GM18951 (cell line): ENCODE measurements around the gene NLRP1.

Source experiments
- POLR2A ChIP-seq: IDR thresholded peaks from 4 replicates; pipeline ENCODE4 v1.6.1; 2011; ENCODE audit warnings: mild to moderate bottlenecking; ENCODE audit not compliant: insufficient read length, insufficient read depth; ENCODE audit errors: extremely low read depth
- in situ Hi-C: fragments of 300-500 bp; cut with MboI; formaldehyde crosslinking; loops from one replicate; pipeline ENCODE4 v1.12.0; 2022; ENCODE audit warnings: low sequenced_read_pairs, mixed read lengths, inconsistent platforms; ENCODE audit not compliant: unreplicated experiment

The NLRP1 gene

DNA sequence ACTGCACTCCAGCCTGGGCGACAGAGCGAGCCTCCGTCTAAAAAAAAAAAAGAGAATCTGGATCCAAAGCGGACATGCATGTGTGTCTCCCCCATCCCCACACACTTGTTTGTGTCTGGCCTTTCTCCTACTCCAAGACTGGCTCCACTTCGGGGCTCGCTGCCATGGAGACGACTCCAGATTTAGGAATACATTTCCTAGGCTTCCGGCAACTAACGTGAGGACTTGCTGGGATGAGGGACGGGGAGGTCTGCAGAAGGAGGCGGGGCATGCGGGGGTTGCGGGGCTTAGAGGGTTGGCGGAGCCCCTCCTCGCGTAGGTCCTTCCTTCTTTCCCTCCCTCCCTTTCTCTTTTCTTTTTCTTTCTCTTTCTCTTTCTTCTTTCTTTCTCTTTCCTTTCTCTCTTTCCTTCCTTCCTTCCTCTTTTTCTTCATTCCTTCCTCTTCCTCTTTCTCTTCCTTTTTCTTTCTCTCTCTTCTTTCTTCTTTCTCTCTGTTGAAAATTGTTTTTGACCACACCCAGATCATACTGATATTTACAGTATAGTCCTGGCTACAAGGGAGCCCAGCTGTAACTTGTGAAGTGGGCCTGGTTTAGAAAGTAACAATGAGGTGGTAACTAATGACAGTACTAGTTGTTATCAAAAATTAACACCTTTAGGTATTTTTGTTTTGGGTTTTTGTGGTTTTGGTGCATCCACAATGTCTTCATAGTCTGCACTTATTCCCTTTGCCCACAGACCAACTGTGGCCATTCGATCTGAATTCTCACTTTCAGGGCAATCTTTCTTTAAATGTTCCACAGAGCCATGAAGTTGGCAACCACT lies 72.7 kb downstream of the NLRP1 start:
- TF ChIP-seq POLR2A, result no peak
- in situ Hi-C loops, result no loop called here

DNA sequence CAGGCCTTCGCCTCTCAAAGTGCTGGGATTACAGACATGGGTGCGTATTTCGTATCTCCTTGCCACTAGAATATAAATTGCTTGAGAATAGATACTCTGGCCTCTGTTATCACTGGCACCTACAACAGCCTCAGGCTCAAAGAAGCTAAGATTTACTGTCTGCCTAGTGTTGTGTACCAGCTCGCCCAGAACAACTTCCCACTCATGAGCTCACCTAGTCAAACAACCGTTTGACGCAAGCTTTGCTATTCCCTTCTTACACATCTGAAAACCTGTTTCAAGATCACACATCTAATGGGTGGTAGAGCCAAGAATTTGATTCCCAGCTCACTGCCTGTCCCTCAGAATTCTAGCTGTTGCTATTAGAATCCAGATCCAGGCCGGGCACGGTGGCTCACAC lies 73.5 kb downstream of the NLRP1 start:
- TF ChIP-seq POLR2A, result no peak
- in situ Hi-C loops, result no loop called here

DNA sequence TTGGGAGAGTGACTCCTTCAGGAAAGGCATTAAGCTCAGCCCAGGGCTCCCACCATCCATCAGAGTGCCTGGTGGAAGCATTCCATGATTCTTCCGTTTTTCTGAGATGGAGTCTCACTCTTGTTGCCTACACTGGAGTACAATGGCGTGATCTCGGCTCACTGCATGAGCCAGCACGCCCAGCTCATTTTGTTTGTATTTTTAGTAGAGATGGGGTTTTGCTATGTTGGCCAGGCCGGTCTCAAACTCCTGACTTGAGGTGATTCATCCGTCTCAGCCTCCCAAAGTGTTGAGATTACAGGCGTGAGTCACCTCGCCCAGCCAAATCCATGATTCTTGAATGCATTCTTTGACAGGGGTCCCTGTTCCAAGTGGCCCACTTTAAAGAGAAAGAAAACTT lies 74.8 kb downstream of the NLRP1 start:
- no peak for TF ChIP-seq POLR2A
- in situ Hi-C loops, result no loop called here

DNA sequence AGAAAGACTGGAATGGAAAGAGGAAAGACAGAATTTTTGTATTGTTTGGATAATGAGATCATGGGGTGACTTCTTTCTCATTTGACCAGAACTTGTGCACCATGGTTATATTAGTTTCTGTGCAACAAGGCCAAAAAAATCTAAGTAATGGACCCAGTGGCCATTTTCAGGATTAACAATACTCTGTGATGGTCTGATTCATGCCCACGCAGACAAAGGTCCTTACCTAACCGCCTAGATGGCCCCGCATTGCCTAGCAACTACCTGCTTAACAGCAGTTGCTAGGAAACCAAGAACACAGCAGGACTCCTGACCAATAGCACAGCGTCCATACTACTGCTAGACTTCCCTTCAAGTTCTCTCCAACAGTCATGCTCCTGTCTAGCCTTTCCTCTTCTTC lies 75.5 kb downstream of the NLRP1 start:
- in situ Hi-C loops, result no loop called here
- no peak for TF ChIP-seq POLR2A

DNA sequence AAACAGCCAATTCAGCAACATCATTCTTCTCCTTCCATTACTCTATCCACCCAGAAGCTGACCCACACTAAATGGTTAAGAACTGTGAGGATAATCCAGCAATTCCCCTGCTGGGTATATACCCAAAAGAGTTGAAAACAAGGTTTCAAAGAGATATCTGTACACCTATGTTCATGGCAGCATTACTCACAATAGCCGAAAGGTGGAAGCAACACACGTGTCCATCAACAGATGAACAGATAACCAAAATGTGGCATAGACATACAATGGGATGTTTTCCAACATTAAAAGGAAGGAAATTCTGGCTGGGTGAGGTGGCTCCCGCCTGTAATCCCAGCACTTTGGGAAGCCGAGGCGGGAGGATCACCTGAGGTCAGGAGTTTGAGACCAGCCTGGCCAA lies 78.0 kb downstream of the NLRP1 start:
- TF ChIP-seq POLR2A, result no peak
- in situ Hi-C loops, result no loop called here

DNA sequence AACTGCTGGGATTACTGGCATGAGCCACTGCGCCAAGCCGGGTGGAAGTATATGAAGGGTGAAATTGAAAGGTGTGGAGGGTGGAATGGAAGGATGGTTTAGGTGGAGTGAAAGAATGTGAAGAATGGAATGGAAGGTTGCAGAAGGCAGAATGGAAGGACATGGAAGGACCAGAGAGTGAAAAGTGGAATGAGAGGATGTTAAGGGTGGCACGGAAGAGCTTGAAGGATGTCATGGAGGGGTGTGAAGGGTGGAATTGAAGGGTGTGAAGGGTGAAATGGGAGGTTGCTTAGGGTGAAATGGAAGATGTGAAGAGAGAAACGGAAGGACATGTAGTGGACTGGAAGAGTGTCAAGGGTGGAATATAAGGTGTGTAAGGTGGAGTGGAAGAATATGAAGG lies 81.8 kb downstream of the NLRP1 start:
- in situ Hi-C loops, result no loop called here
- TF ChIP-seq POLR2A, result no peak

DNA sequence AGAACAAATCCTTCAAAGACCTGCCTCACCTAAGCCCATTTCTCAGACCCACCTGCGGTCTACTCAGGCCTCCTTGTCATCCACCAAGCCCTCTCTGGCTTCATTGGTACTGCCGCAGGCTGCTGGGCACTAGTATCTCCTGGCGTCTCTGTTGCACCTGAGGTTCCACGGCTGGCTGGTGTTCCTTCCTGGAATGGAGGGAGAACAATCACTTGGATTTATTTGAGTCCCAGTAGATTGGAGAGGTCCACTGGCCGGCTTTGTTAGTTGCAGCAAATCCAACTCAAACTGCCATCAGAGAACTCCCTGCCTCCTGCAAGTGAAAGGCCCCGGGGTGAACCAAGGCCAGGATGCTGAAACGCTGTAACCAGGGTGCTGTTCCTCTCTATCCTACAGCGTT lies 82.6 kb downstream of the NLRP1 start:
- in situ Hi-C loops, result no loop called here
- no peak for TF ChIP-seq POLR2A

DNA sequence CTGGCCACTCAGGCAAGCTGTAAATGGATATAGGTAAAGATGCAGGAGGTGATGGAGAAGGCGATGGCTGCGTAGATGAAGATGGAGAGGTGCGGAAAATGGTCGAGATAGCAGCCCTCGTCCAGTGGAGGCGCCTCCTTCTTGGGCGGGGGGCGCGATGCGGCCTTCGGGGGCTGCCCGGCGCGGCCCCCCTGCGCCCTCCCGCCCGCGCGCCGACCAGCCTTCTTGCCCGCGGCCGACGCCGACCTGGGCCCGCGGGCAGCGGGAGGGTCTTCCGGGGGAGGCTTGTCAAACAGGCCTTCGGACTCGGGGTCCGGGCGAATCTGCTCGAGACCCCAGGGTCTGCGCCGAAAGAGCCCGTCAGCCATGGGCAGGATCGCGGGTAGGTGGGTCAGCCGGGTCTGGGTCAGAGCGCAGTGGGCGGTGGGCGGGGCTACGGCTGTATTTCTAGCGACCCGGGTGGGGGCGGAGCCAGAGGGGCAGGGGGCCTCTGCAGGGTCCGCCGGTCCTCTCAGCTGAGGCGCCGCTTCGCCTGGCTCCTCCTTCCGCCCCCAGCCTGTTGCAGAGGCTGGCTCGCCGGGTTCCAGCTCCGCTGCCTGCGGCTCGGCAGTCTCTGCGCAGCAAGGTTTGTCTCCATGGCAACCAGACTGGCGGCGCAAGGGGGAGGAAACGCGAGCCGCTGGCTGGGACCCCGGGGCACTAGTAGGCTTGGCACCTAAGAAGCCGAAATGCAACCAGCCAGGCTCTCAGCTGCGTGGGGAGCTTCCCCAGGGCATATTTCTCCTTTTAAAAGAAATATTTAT lies 83.5 kb downstream of the NLRP1 start:
- in situ Hi-C loops, result no loop called here
- no peak for TF ChIP-seq POLR2A

DNA sequence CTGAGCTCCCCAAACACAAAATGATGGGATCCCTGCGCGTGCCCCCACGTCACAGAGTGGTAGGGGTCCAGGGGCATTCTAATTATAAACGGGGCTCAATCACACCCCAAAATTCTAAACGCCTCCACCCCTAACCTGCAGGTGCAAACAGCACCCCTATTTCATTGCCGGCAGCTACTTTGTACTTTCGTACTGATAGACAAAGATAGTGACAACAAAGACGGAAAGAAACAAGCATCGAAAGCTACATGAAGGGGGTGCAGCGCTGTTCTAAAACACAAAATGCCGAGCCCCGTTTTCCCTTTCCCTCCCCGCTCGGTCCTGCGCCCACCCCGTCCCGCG lies 84.1 kb downstream of the NLRP1 start:
- in situ Hi-C loops, result no loop called here
- no peak for TF ChIP-seq POLR2A

DNA sequence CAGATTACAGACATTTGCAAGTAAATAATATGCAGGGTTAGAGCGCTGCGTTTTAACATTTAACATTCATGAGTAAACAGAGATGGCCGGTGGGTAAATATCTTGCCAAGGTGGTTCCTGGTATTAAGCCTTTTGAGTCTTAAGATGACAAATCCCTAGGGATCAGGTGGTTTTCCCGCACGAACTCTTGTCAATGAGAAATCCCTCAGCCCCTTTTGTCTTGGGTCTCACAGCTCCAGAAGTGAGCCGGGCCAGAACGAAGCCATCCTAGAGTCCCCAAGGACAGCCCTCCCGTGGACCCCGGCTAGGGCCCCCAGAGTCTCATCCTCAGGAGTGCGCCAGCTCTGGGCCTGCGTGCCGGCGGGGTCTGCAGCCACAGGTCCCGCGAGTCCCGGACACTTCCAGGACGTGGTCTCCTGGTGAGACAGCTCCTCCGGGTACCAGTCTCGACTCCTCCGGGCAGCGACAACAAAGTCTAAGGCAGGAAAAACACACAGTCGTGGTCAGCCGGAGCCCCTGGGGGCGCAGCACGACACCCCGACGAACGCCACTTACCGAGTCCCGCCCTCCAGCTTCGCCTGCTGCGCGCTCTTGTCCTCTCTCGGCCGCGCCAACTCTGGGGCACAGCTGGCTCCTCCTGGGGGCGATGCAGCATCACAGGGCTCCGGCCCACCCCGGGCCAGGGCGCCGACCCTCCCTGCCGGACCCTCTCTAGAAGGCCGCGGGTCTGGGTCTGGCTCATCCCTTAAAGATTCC lies 84.7 kb downstream of the NLRP1 start:
- no peak for TF ChIP-seq POLR2A
- in situ Hi-C loops, result no loop called here

DNA sequence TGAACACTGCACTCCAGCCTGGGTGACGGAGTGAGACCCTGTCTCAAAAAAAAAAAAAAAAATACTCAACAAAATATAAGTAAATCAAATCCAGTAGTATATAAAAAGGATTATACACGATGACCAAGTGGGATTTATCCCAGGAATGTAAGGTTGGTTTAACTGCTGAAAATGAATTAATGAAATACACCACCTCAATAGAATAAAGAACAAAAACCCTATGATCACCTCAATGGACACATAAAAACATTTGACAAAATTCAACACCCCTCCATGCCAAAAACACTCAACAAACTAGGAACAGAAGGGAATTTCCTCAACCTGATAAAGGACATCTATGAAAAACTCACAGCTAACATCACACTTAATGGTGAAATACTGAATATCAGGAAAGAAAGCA lies 91.3 kb downstream of the NLRP1 start:
- in situ Hi-C loops, result no loop called here
- no peak for TF ChIP-seq POLR2A

DNA sequence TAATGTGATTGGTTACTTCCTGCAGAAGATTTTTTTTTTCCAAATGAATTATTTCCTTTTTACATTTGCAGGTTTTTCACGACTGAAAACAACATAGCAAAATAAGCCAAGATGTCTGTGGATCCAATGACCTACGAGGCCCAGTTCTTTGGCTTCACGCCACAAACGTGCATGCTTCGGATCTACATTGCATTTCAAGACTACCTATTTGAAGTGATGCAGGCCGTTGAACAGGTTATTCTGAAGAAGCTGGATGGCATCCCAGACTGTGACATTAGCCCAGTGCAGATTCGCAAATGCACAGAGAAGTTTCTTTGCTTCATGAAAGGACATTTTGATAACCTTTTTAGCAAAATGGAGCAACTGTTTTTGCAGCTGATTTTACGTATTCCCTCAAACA lies 95.6 kb downstream of the NLRP1 start:
- no peak for TF ChIP-seq POLR2A
- in situ Hi-C loops, result no loop called here
